Measurements from ENCODE around the gene SYCP3. TPM values are rescaled to one million over a fixed set of nuclear protein-coding genes. Genes with fewer than 3 reads are reported as not detected.

The SYCP3 gene
- total RNA-seq, 1 donor from 2014 or later: under 0.01 TPM

GRCh38 chr12:101746661-101747060 is 7.4 kb upstream of the SYCP3 start:
- H3K4me3 ChIP-seq (ENCODE audit: low read depth, low read length): no peak overlapping the region
- no peak for TF ChIP-seq CTCF (conservative IDR thresholded peaks at IDR 0.05; ENCODE audit: low read depth, low read length)
- no peak for DNase-seq (ENCODE audit: low read depth)

DNA sequence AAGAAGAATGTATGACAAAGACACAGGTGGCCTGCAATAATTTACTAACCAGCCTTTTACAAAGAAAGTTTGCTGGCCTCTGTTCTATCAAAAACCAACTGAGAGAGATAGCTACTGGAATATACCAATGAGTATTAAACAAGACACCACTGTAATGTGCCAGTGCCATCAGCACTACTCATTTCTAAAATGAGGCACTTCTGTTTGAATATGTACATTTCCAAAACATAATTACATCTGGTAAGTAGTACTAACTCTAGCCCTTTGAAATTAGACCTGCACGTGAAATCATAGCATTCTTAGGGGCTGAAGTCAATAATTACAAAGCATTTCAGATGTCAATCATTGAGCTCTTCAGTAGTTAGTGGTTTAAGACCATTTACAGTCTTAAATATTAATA is 6.9 kb upstream of the SYCP3 start:
- no peak for TF ChIP-seq CTCF (conservative IDR thresholded peaks at IDR 0.05; ENCODE audit: low read depth, low read length)
- H3K4me3 ChIP-seq (ENCODE audit: low read depth, low read length): no peak overlapping the region
- no peak for DNase-seq (ENCODE audit: low read depth)

GRCh38 chr12:101745481-101745880 is 6.2 kb upstream of the SYCP3 start:
- no peak for DNase-seq (ENCODE audit: low read depth)
- no peak for TF ChIP-seq CTCF (conservative IDR thresholded peaks at IDR 0.05; ENCODE audit: low read depth, low read length)
- no peak overlapping the region for H3K4me3 ChIP-seq (ENCODE audit: low read depth, low read length)

DNA sequence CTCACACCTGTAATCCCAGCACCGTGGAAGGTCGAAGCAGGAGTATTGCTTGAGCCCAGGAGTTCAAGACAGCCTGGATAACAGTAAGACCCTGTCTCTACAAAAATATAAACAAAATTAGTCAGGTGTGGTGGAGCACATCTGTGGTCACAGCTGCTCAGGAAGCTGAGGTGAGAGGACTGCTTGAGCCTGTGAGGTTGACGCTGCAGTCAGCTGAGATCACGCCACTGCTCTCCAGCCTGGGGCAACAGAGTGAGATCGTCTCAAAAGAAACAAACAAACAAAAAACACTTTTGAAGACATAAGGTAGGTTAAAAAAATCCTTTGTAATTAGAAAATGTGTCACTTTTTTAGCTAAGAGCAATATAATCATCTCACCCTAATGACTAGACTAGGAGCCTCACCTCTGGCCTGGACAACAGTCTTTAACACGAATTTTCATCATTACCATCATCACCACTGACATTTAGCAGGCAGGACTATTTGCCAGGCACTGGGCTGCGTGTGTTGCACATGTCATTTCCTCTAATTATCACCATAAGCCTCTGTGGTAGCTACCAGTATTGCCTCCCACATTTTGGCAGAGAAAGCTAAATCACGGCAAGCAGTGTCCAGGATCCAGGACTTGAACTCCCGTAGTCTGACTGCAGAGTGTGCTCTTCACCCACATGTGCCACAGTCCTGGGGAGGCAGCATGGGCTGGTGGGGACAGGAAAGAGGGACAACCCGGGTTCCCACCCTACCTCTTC is 4.6 kb upstream of the SYCP3 start:
- TF ChIP-seq CTCF (conservative IDR thresholded peaks at IDR 0.05; ENCODE audit: low read depth, low read length): no peak
- DNase-seq (ENCODE audit: low read depth): no peak
- no peak overlapping the region for H3K4me3 ChIP-seq (ENCODE audit: low read depth, low read length)

GRCh38 chr12:101743242-101743641 is 4.0 kb upstream of the SYCP3 start:
- DNase-seq (ENCODE audit: low read depth): no peak
- no peak for TF ChIP-seq CTCF (conservative IDR thresholded peaks at IDR 0.05; ENCODE audit: low read depth, low read length)
- H3K4me3 ChIP-seq (ENCODE audit: low read depth, low read length): no peak overlapping the region

GRCh38 chr12:101740980-101741379 is 1.7 kb upstream of the SYCP3 start:
- no peak for TF ChIP-seq CTCF (conservative IDR thresholded peaks at IDR 0.05; ENCODE audit: low read depth, low read length)
- no peak for DNase-seq (ENCODE audit: low read depth)
- no peak overlapping the region for H3K4me3 ChIP-seq (ENCODE audit: low read depth, low read length)

DNA sequence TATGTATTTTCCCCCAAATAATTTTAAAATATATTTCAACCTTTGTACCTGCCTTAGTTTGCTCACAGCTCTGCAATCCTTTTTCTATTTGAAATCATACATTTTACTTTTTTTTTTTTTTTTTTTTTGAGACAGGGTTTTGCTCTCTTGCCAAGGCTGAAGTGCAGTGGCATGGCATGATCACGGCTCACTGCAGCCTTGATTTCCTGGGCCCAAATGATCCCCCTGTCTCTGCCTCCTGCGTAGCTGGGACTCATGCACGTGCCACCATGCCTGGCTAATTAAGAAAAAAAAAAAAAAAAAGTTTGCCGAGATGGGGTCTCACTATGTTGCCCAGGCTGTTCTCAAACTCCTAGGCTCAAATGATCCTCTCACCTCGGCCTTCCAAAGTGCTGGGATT is 1.3 kb upstream of the SYCP3 start:
- no peak for TF ChIP-seq CTCF (conservative IDR thresholded peaks at IDR 0.05; ENCODE audit: low read depth, low read length)
- DNase-seq (ENCODE audit: low read depth): no peak
- no peak overlapping the region for H3K4me3 ChIP-seq (ENCODE audit: low read depth, low read length)

All from epithelial cell of proximal tubule (primary cell).